Ammon's horn (tissue), 1 donor: ENCODE measurements around the gene CBLL1.

Experiments used
- DNase-seq: peaks from one replicate; pipeline ENCODE4 v3.0.0-alpha.2; 2016; ENCODE audit warnings: low spot score

Gene CBLL1

GRCh38 chr7:107743567-107744344 is at the start of gene CBLL1:
Gene CBLL1, plus strand, starts transcription at chr7:107744142. Its CDS starts 22 bp downstream, at chr7:107744164.
- DNase-seq: peak; percentile 96

- peak; percentile 53 for DNase-seq
Observed at GRCh38 chr7:107694386-107694785, 49.6 kb upstream of the CBLL1 start.

GRCh38 chr7:107696330-107696946 is 47.5 kb upstream of the CBLL1 start:
- no peak for DNase-seq

GRCh38 chr7:107697321-107698049 is 46.5 kb upstream of the CBLL1 start:
- peak; percentile 61 for DNase-seq

- no peak for DNase-seq
Observed at GRCh38 chr7:107700570-107700969, 43.4 kb upstream of the CBLL1 start.

GRCh38 chr7:107701191-107701590 is 42.8 kb upstream of the CBLL1 start:
- no peak for DNase-seq

- DNase-seq: no peak
Observed at GRCh38 chr7:107703219-107703618, 40.7 kb upstream of the CBLL1 start.

- DNase-seq: no peak
Observed at GRCh38 chr7:107703872-107704271, 40.1 kb upstream of the CBLL1 start.

- no peak for DNase-seq
Observed at GRCh38 chr7:107708956-107709355, 35.0 kb upstream of the CBLL1 start.

GRCh38 chr7:107711301-107711700 is 32.6 kb upstream of the CBLL1 start:
- no peak for DNase-seq

- no peak for DNase-seq
Observed at GRCh38 chr7:107712025-107712424, 31.9 kb upstream of the CBLL1 start.

GRCh38 chr7:107712896-107713295 is 31.0 kb upstream of the CBLL1 start:
- DNase-seq: no peak

GRCh38 chr7:107715531-107715930 is 28.4 kb upstream of the CBLL1 start:
- DNase-seq: no peak

GRCh38 chr7:107718456-107719193 is 25.3 kb upstream of the CBLL1 start:
- DNase-seq: no peak

GRCh38 chr7:107721286-107721685 is 22.7 kb upstream of the CBLL1 start:
- no peak for DNase-seq

GRCh38 chr7:107723255-107723654 is 20.7 kb upstream of the CBLL1 start:
- no peak for DNase-seq

- DNase-seq: peak; percentile 72
Observed at GRCh38 chr7:107725138-107725740, 18.7 kb upstream of the CBLL1 start.

GRCh38 chr7:107726356-107727130 is 17.4 kb upstream of the CBLL1 start:
- DNase-seq: no peak

- DNase-seq: no peak
Observed at GRCh38 chr7:107728276-107728675, 15.7 kb upstream of the CBLL1 start.

- peak; percentile 75 for DNase-seq
Observed at GRCh38 chr7:107742678-107743566, 1.0 kb upstream of the CBLL1 start.
